CD4-positive, alpha-beta memory T cell (primary cell): ENCODE results near the gene LRRC70. TPM values are rescaled to one million over a fixed set of nuclear protein-coding genes. Genes with fewer than 3 reads are reported as not detected.

Experiments used
- CTCF ChIA-PET: fragments of 350-600 bp; sonication (Branson Sonifier 250); formaldehyde crosslinking; loops from one replicate; lab custom pipeline; 2021; ENCODE audit warnings: inconsistent platforms; ENCODE audit not compliant: partially characterized antibody; lab: Charles Lee
- POLR2A ChIA-PET: fragments of 350-600 bp; sonication (Branson Sonifier 250); formaldehyde crosslinking; loops from one replicate; lab custom pipeline; 2021; ENCODE audit not compliant: partially characterized antibody; lab: Charles Lee
- DNase-seq, 5 donors: peaks; one replicate each; pipeline versions ENCODE4 v3.0.0 to v3.0.0-alpha.2; 2020 to 2022; ENCODE audit warnings: mixed read lengths in 1 of 5
- H3K27ac ChIP-seq: one replicate; pipeline ENCODE4 v1.7.0; 2013; ENCODE audit warnings: low read depth, low read length
- H3K27me3 ChIP-seq: 2 replicates; pipeline ENCODE4 v1.7.0; 2013; ENCODE audit warnings: mild to moderate bottlenecking, low read length, moderate library complexity; ENCODE audit not compliant: insufficient read depth
- H3K36me3 ChIP-seq: 2 replicates; pipeline ENCODE4 v1.7.0; 2013; ENCODE audit warnings: mild to moderate bottlenecking, low read length, moderate library complexity; ENCODE audit not compliant: insufficient read depth
- H3K4me1 ChIP-seq: 2 replicates; pipeline ENCODE4 v1.7.0; 2013; ENCODE audit warnings: mild to moderate bottlenecking, low read length, moderate library complexity; ENCODE audit not compliant: insufficient read depth
- H3K4me3 ChIP-seq, 2 donors: one replicate each; pipeline ENCODE4 v1.7.0; 2013; ENCODE audit warnings: low read length in 2 of 2, mild to moderate bottlenecking in 1 of 2
- H3K9me3 ChIP-seq, 2 donors: one replicate each; pipeline ENCODE4 v1.7.0; 2013; ENCODE audit warnings: low read length in 2 of 2, control low read depth in 1 of 2; ENCODE audit not compliant: control insufficient read depth in 1 of 2
- H3K27ac Mint-ChIP-seq, 7 donors: one replicate each; pipeline ENCODE4 v1.8.0; 2020 to 2021; ENCODE audit warnings: mixed read lengths in 7 of 7, mild to moderate bottlenecking in 6 of 7, inconsistent platforms in 3 of 7, moderate library complexity in 3 of 7
- H3K27me3 Mint-ChIP-seq, 2 donors: one replicate each; pipeline ENCODE4 v1.8.0; 2020 to 2021; ENCODE audit warnings: mixed read lengths in 2 of 2
- H3K36me3 Mint-ChIP-seq, 2 donors: one replicate each; pipeline ENCODE4 v1.8.0; 2020 to 2021; ENCODE audit warnings: mixed read lengths in 2 of 2, inconsistent platforms in 1 of 2, mild to moderate bottlenecking in 1 of 2
- H3K4me1 Mint-ChIP-seq, 4 donors: one replicate each; pipeline ENCODE4 v1.8.0; 2020 to 2021; ENCODE audit warnings: mixed read lengths in 4 of 4, mild to moderate bottlenecking in 1 of 4
- H3K4me3 Mint-ChIP-seq, 8 donors: one replicate each; pipeline ENCODE4 v1.8.0; 2020 to 2021; ENCODE audit warnings: mixed read lengths in 8 of 8, mild to moderate bottlenecking in 7 of 8, moderate library complexity in 6 of 8, inconsistent platforms in 3 of 8
- H3K9me3 Mint-ChIP-seq, 8 donors: one replicate each; pipeline ENCODE4 v1.8.0; 2020 to 2021; ENCODE audit warnings: mixed read lengths in 8 of 8, mild to moderate bottlenecking in 5 of 8, inconsistent platforms in 3 of 8, moderate library complexity in 1 of 8
- intact Hi-C: fragments of 100-400 bp; cut with micrococcal nuclease; formaldehyde crosslinking; loops from one replicate; pipeline ENCODE4 v1.15.1; 2023
- polyA plus RNA-seq, 2 donors: library from polyadenylated mRNA; unstranded; fragments of 300-500 nt; fragmentation: Illumina TruSeq; gene quantifications; one replicate each; pipeline ENCODE4 v1.2.3, GENCODE V29; 2021
- total RNA-seq, 2 experiments: library from RNA; stranded (reverse); gene quantifications; one replicate each; pipeline ENCODE4 v1.2.3, GENCODE V29; 2021

LRRC70 gene
- total and polyA plus RNA-seq, 4 experiments from 2014 or later, result 0.17 to 1.4 (median 0.58) TPM

DNA sequence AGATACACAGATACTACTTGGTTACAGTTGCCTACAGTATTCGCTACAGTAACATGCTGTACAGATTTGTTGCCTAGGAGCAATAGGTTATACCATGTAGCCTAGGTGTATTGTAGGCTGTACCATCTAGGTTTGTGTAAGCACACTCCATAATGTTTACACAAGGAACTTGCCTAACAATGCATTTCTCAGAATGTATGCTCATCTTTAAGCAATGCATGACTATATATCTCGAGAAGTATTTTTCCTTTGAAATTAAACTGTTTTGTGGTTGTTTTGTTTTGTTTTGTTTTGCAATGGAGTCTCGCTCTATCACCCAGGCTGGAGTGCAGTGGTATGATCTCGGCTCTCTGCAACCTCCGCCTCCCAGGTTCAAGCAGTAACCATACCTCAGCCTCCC lies 25.3 kb downstream of the LRRC70 start:
- Mint-ChIP-seq H3K4me3 (no peak overlapping the region), H3K27me3 (no peaks in the 10 kb centered on the region), H3K4me1 (peaks cover 5 to 17% (median 11%) of the 10 kb centered on the region in 4 donors), H3K36me3 (peaks cover 24 to 31% of the 10 kb centered on the region in 2 donors), H3K9me3 (no peaks in the 10 kb centered on the region), H3K27ac (no peak overlapping the region)
- Histone ChIP-seq H3K27ac (no peak overlapping the region), H3K4me3 (no peak overlapping the region), H3K9me3 (no peaks in the 10 kb centered on the region), H3K36me3 (peaks cover 5% of the 10 kb centered on the region), H3K27me3 (no peaks in the 10 kb centered on the region), H3K4me1 (peaks cover 5% of the 10 kb centered on the region)
- DNase-seq, result no peak
- POLR2A ChIA-PET, result no interaction called here
- CTCF ChIA-PET, result no interaction called here
- intact Hi-C loops, result no loop called here

DNA sequence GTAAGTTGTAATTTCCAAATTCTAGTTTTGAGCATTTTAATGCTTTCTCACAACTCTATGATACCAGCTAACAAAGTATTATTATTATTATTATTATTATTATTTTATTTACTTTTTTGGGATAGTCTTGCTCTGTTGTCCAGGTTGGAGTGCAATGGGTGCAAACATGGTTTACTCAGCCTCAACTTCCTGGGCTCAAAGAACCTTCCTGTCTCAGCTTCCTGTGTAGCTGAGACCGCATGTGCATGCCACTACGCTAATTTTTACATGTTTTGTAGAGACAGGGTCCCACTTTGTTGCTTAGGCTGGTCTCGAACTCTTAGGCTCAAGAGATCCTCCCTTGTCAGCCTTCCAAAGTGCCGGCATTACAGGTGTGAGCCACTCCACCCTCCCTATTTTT lies 27.0 kb downstream of the LRRC70 start:
- H3K27me3 Mint-ChIP-seq, result no peaks in the 10 kb centered on the region
- Histone ChIP-seq H3K9me3 (no peaks in the 10 kb centered on the region), H3K27ac (no peak overlapping the region), H3K4me1 (peaks cover 5% of the 10 kb centered on the region), H3K4me3 (no peak overlapping the region), H3K36me3 (peaks cover 9% of the 10 kb centered on the region), H3K27me3 (no peaks in the 10 kb centered on the region)
- ChIA-PET CTCF (interaction anchor here (1.1 kb wide), 1 partner anchor 16 kb away, joined by 5 read pairs; no protein-coding TSS in a partner anchor), POLR2A (no interaction called here)
- DNase-seq, result no peak
- H3K36me3 Mint-ChIP-seq, result peaks cover 31 to 46% of the 10 kb centered on the region in 2 donors
- intact Hi-C loops, result no loop called here
- H3K9me3 Mint-ChIP-seq, result no peaks in the 10 kb centered on the region
- peaks cover 5 to 17% (median 11%) of the 10 kb centered on the region in 4 donors for H3K4me1 Mint-ChIP-seq
- H3K4me3 Mint-ChIP-seq, result peak overlapping the region in 4 of 8 donors; percentile 11 to 37 (median 15)
- H3K27ac Mint-ChIP-seq, result peak overlapping the region in 1 of 7 donors; percentile 77

- Mint-ChIP-seq H3K9me3 (no peaks in the 10 kb centered on the region), H3K4me1 (peaks cover 1 to 17% (median 9%) of the 10 kb centered on the region in 4 donors), H3K27me3 (no peaks in the 10 kb centered on the region), H3K4me3 (peak overlapping the region in 1 of 8 donors; percentile 9), H3K27ac (peak overlapping the region in 1 of 7 donors; percentile 4), H3K36me3 (peaks cover 31 to 55% of the 10 kb centered on the region in 2 donors)
- Histone ChIP-seq H3K27ac (no peak overlapping the region), H3K4me3 (no peak overlapping the region), H3K36me3 (peaks cover 9% of the 10 kb centered on the region), H3K27me3 (no peaks in the 10 kb centered on the region), H3K9me3 (no peaks in the 10 kb centered on the region), H3K4me1 (peaks cover 5% of the 10 kb centered on the region)
- ChIA-PET POLR2A (no interaction called here), CTCF (interaction anchor here (1.5 kb wide), 1 partner anchor 382 kb away, joined by 3 read pairs; no protein-coding TSS in a partner anchor)
- intact Hi-C loops, result no loop called here
- DNase-seq, result no peak
Observed at GRCh38 chr5:62606878-62607277, 28.3 kb downstream of the LRRC70 start.

DNA sequence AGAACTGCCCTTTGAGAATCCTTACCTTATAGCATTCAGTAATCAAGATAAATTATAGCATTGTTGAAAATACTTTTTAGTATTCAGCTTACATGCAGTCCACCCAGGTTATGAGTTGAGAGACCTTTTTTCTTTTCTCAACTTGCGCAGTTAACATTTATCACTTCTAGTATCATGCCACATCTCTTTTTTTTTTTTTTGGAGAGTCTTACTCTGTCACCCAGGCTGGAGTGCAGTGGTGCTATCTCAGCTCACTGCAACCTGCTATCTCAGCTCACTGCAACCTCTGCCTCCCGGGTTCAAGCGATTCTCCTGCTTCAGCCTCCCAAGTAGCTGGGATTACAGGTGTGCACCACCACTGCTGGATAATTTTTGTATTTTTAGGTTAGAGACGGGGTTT lies 29.0 kb downstream of the LRRC70 start:
- peaks cover 5% of the 10 kb centered on the region for H3K4me1 ChIP-seq
- intact Hi-C loops, result no loop called here
- CTCF ChIA-PET, result interaction anchor here (1.5 kb wide), 1 partner anchor 383 kb away, joined by 3 read pairs; no protein-coding TSS in a partner anchor
- H3K4me3 Mint-ChIP-seq, result no peak overlapping the region
- H3K27ac ChIP-seq, result no peak overlapping the region
- no peak overlapping the region for H3K4me3 ChIP-seq
- H3K9me3 Mint-ChIP-seq, result no peaks in the 10 kb centered on the region
- peaks cover 7% of the 10 kb centered on the region for H3K36me3 ChIP-seq
- POLR2A ChIA-PET, result no interaction called here
- no peaks in the 10 kb centered on the region for H3K9me3 ChIP-seq
- peaks cover 1 to 17% (median 8%) of the 10 kb centered on the region in 4 donors for H3K4me1 Mint-ChIP-seq
- H3K27me3 ChIP-seq, result no peaks in the 10 kb centered on the region
- no peak for DNase-seq
- no peak overlapping the region for H3K27ac Mint-ChIP-seq
- no peaks in the 10 kb centered on the region for H3K27me3 Mint-ChIP-seq
- peaks cover 31 to 55% of the 10 kb centered on the region in 2 donors for H3K36me3 Mint-ChIP-seq

DNA sequence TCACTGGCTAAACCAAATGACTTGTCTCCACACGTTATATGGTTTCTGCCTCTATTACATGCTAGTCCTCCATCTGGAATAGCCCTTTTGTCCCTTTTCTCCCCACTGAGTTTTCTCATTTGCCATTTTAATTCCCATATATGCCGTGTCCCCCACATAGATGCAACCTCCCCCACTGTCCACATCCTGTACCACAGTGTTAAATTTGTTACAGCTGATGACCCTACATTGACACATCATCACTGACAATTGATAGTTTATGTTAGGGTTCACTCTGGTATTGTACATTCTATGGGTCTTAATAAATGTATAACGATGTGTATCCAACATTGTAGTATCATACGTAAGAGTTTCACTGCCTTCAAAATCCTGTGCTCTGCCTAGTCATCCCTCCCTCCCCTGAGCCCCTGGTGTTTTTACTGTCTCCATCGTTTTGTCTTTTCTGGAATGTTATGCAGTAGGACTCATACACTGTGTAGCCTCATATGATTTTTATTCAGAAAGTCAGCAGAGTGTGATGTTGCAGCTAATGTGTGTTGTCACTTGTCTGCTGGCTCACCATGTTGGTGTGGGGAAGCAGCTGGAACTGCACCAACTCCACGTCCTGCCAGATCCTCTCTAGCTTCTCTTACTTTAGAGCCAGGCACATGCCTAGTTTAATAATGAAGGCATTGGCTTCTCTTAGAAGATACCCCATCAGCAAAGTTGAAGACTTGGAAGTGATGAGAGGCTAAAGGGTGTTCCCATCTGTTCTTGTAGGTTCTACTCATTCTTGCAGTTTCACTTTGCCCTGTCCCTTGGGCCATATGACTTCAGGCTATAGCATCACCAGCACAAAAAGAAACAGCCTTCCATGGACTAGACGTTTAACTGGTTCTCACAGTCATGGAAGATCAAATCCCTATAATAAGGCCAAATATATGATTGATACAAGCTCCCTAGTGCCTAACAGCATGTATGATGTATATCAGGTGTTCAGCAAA lies 30.2 kb downstream of the LRRC70 start:
- Mint-ChIP-seq H3K27ac (no peak overlapping the region), H3K9me3 (no peaks in the 10 kb centered on the region), H3K4me1 (peaks cover 0 to 17% (median 8%) of the 10 kb centered on the region in 4 donors), H3K27me3 (no peaks in the 10 kb centered on the region), H3K4me3 (no peak overlapping the region), H3K36me3 (peaks cover 31 to 53% of the 10 kb centered on the region in 2 donors)
- Histone ChIP-seq H3K4me3 (no peak overlapping the region), H3K27ac (no peak overlapping the region), H3K4me1 (peaks cover 5% of the 10 kb centered on the region), H3K36me3 (peaks cover 4% of the 10 kb centered on the region), H3K27me3 (no peaks in the 10 kb centered on the region), H3K9me3 (no peaks in the 10 kb centered on the region)
- intact Hi-C loops, result no loop called here
- POLR2A ChIA-PET, result no interaction called here
- no peak for DNase-seq
- CTCF ChIA-PET, result no interaction called here

DNA sequence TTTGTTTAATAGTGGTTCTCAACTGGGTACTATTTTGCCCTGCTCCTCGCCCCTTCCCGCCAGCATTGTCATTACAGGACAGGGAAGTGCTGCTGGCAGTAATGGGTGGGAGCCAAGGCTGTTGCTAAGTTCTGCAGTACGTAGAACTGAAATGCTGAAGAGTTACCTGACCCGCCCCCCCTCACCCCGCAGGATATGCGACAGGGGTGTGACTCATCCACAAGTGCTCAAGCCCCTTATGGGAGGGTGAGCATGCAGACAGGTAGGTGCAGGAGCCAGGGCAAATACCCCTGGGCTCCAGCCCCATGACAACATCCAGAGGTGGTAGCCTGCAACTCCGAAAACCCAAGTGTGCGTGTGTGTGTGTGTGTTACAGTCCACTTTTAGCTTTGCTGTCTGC lies 35.7 kb downstream of the LRRC70 start:
- POLR2A ChIA-PET, result no interaction called here
- no peaks in the 10 kb centered on the region for H3K27me3 Mint-ChIP-seq
- no peaks in the 10 kb centered on the region for H3K4me1 ChIP-seq
- intact Hi-C loops, result no loop called here
- H3K4me3 ChIP-seq, result no peak overlapping the region
- no peak for DNase-seq
- H3K4me1 Mint-ChIP-seq, result peaks cover 0 to 8% (median under 1%) of the 10 kb centered on the region in 4 donors
- H3K27ac Mint-ChIP-seq, result no peak overlapping the region
- no peaks in the 10 kb centered on the region for H3K9me3 Mint-ChIP-seq
- CTCF ChIA-PET, result no interaction called here
- no peak overlapping the region for H3K27ac ChIP-seq
- H3K9me3 ChIP-seq, result no peaks in the 10 kb centered on the region
- H3K36me3 ChIP-seq, result peaks cover 4% of the 10 kb centered on the region
- no peaks in the 10 kb centered on the region for H3K27me3 ChIP-seq
- peaks cover 12 to 32% of the 10 kb centered on the region in 2 donors for H3K36me3 Mint-ChIP-seq
- H3K4me3 Mint-ChIP-seq, result no peak overlapping the region

DNA sequence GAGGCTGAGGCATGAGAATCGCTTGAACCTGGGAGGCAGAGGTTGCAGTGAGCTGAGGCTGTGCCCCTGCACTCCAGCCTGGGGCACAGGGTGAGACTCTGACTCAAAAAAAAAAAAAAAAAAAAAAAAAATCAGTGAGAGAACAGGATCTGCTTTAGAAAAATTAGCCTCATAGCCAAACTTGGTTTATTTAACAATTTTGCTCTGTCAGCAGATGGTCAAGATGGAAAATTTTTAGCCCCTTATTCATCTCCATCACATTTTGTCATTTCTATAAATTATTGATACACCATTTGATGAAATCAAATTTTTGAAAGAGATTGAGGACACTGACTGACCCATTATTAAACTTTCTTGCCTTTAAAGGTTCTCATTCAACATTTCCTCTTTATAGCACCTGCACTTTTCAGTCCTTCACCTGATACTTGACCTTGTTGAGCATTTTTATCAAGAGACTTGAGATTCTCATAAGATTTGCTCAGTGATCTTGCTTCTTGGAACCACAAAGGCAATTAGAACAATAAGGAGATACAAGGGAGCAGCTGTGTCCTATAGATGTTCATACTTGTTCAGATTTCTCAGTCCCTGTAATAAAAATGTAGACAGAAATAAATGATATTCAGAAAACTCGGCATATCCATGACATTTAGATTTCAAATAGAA lies 38.1 kb downstream of the LRRC70 start:
- POLR2A ChIA-PET, result no interaction called here
- no peak for DNase-seq
- CTCF ChIA-PET, result no interaction called here
- H3K4me1 Mint-ChIP-seq, result peaks cover 0 to 8% (median 2%) of the 10 kb centered on the region in 4 donors
- H3K9me3 ChIP-seq, result no peaks in the 10 kb centered on the region
- intact Hi-C loops, result no loop called here
- peak overlapping the region in 1 of 7 donors; percentile 14 for H3K27ac Mint-ChIP-seq
- no peak overlapping the region for H3K27ac ChIP-seq
- H3K4me1 ChIP-seq, result no peaks in the 10 kb centered on the region
- no peak overlapping the region for H3K4me3 ChIP-seq
- no peak overlapping the region for H3K4me3 Mint-ChIP-seq
- H3K27me3 Mint-ChIP-seq, result no peaks in the 10 kb centered on the region
- H3K27me3 ChIP-seq, result no peaks in the 10 kb centered on the region
- H3K36me3 Mint-ChIP-seq, result peaks cover 9 to 13% of the 10 kb centered on the region in 2 donors
- H3K9me3 Mint-ChIP-seq, result no peaks in the 10 kb centered on the region
- no peaks in the 10 kb centered on the region for H3K36me3 ChIP-seq
